HCT116 (cell line): ENCODE measurements around the gene TUBB4B. TPM values are rescaled to one million over a fixed set of nuclear protein-coding genes. Genes with fewer than 3 reads are reported as not detected.

Experiments
- ATAC-seq: fragments of 200-7000 bp; cut with Tn5 transposase; 2 replicates; pipeline ENCODE4 v1.9.1; 2020; ENCODE audit warnings: mild to moderate bottlenecking, moderate library complexity
- BruUV-seq: library from RNA; stranded (reverse); fragments of 400-500 nt; replicated peaks from 2 replicates; lab custom pipeline; 2021; lab: Mats Ljungman, UMichigan
- CTCF ChIA-PET: fragments of 300-600 bp; sonication (Branson Sonifier 250); formaldehyde crosslinking; loops from one replicate; lab custom pipeline; 2021; ENCODE audit warnings: antibody characterized with exemption; lab: Charles Lee
- POLR2A ChIA-PET: fragments of 300-600, 350-600 bp; sonication (Branson Sonifier 250); formaldehyde crosslinking; loops from one replicate; lab custom pipeline; 2021; ENCODE audit warnings: antibody characterized with exemption; lab: Charles Lee
- RAD21 ChIA-PET, 2 experiments: fragments of 300-600 bp; sonication (Branson Sonifier 250); formaldehyde crosslinking; loops; one replicate each; lab custom pipeline; 2023; ENCODE audit warnings: low total read pairs in 2 of 2; ENCODE audit not compliant: uncharacterized antibody in 2 of 2, unreplicated experiment in 2 of 2, low non-redundant PET in 1 of 2; lab: Charles Lee
- DNase-seq: peaks from one replicate; pipeline ENCODE4 v3.0.0-alpha.2; 2010; ENCODE audit warnings: low read depth, low spot score
- H2AFZ ChIP-seq: fragments of 200-600 bp; shearing (Covaris generic), sonication (generic); 2 replicates; pipeline ENCODE4 v1.6.1; 2017; ENCODE audit warnings: low read depth, mixed run types, mixed read lengths, antibody characterized with exemption, low read length; ENCODE audit not compliant: poor library complexity, severe bottlenecking
- H3K27ac ChIP-seq: 2 replicates; pipeline ENCODE4 v1.5.1; 2012; ENCODE audit warnings: low read depth, low read length
- H3K27me3 ChIP-seq: fragments of 200-600 bp; sonication (generic); 2 replicates; pipeline ENCODE4 v1.6.1; 2016; ENCODE audit warnings: mixed run types, low read length, mixed read lengths; ENCODE audit not compliant: insufficient read depth
- H3K36me3 ChIP-seq, 2 experiments: fragments of 200-500 bp in 1 of 2; fragments of 200-600 bp in 1 of 2; sonication (Bioruptor generic) in 1 of 2; sonication (generic) in 1 of 2; 2 replicates each; pipeline versions ENCODE4 v1.5.1 to v1.6.1; 2014 to 2016; ENCODE audit warnings: low read length in 2 of 2, inconsistent platforms in 1 of 2, mixed read lengths in 1 of 2, mixed run types in 1 of 2; ENCODE audit not compliant: insufficient read depth in 2 of 2, control insufficient read depth in 1 of 2
- H3K4me1 ChIP-seq, 2 experiments: fragments of 200-600 bp in 1 of 2; sonication (generic) in 1 of 2; 2 replicates each; pipeline versions ENCODE4 v1.5.1 to v1.6.1; 2012 to 2017; ENCODE audit warnings: low read length in 2 of 2, inconsistent platforms in 1 of 2, mild to moderate bottlenecking in 1 of 2, mixed read lengths in 1 of 2, mixed run types in 1 of 2, moderate library complexity in 1 of 2; ENCODE audit not compliant: insufficient read depth in 2 of 2, control insufficient read depth in 1 of 2
- H3K4me2 ChIP-seq: fragments of 200-600 bp; sonication (generic); 2 replicates; pipeline ENCODE4 v1.6.1; 2017; ENCODE audit warnings: mixed run types, low read length, mixed read lengths
- H3K4me3 ChIP-seq, 2 experiments: fragments of 200-600 bp in 1 of 2; sonication (generic) in 1 of 2; replicated peaks in 1 of 2; 2 replicates each; pipeline ENCODE4 v1.5.1; 2011 to 2016; ENCODE audit warnings: low read length in 2 of 2, control low read depth in 1 of 2, low read depth in 1 of 2, mild to moderate bottlenecking in 1 of 2, mixed read lengths in 1 of 2, mixed run types in 1 of 2
- H3K79me2 ChIP-seq: fragments of 200-600 bp; sonication (generic); 2 replicates; pipeline ENCODE4 v1.6.1; 2017; ENCODE audit warnings: mild to moderate bottlenecking, mixed run types, low read length, moderate library complexity, mixed read lengths; ENCODE audit not compliant: insufficient read depth
- H3K9ac ChIP-seq: fragments of 200-600 bp; sonication (generic); 2 replicates; pipeline ENCODE4 v1.6.1; 2016; ENCODE audit warnings: low read length, mixed read lengths
- H3K9me2 ChIP-seq: fragments of 200-600 bp; sonication (generic), shearing (Covaris generic); 2 replicates; pipeline ENCODE4 v1.6.1; 2017; ENCODE audit warnings: mixed run types, mild to moderate bottlenecking, moderate library complexity; ENCODE audit not compliant: insufficient read depth
- H3K9me3 ChIP-seq, 2 experiments: fragments of 200-500 bp in 1 of 2; fragments of 200-600 bp in 1 of 2; sonication (Bioruptor generic) in 1 of 2; sonication (generic) in 1 of 2; 2 replicates each; pipeline ENCODE4 v1.6.1; 2014 to 2017; ENCODE audit warnings: low read length in 2 of 2, mixed read lengths in 2 of 2, inconsistent platforms in 1 of 2, low read depth in 1 of 2, mild to moderate bottlenecking in 1 of 2, mixed run types in 1 of 2, moderate library complexity in 1 of 2; ENCODE audit not compliant: control insufficient read depth in 1 of 2, insufficient read depth in 1 of 2
- H4K20me1 ChIP-seq: fragments of 200-600 bp; sonication (generic), shearing (Covaris generic); 2 replicates; pipeline ENCODE4 v1.6.1; 2017; ENCODE audit warnings: mixed run types, mild to moderate bottlenecking, moderate library complexity; ENCODE audit not compliant: insufficient read depth
- ATF3 ChIP-seq: IDR thresholded peaks from 2 replicates; pipeline ENCODE4 v1.6.1; 2012
- CTCF ChIP-seq, 3 experiments: fragments of 200-600 bp in 1 of 3; sonication (generic) in 1 of 3; IDR thresholded peaks in 2 of 3; conservative IDR thresholded peaks in 1 of 3; 2 replicates each; pipeline ENCODE4 v1.5.1; 2012 to 2017; ENCODE audit warnings: low read depth in 2 of 3, low read length in 2 of 3, antibody characterized with exemption in 1 of 3, borderline replicate concordance in 1 of 3, control low read depth in 1 of 3, mild to moderate bottlenecking in 1 of 3, mixed read lengths in 1 of 3, mixed run types in 1 of 3, moderate library complexity in 1 of 3; ENCODE audit not compliant: insufficient read depth in 1 of 3
- ELF1 ChIP-seq: IDR thresholded peaks from 2 replicates; pipeline ENCODE4 v1.6.1; 2012; ENCODE audit warnings: low read depth, borderline replicate concordance
- JUND ChIP-seq: IDR thresholded peaks from 2 replicates; pipeline ENCODE4 v1.6.1; 2012
- POLR2A ChIP-seq: IDR thresholded peaks from 2 replicates; pipeline ENCODE4 v1.7.0; 2011; ENCODE audit warnings: borderline replicate concordance; ENCODE audit not compliant: insufficient read depth, insufficient read length; ENCODE audit errors: extremely low read depth
- POLR2AphosphoS5 ChIP-seq: IDR thresholded peaks from 2 replicates; pipeline ENCODE4 v1.6.1; 2011; ENCODE audit warnings: mild to moderate bottlenecking, low read depth, low read length, moderate library complexity
- RAD21 ChIP-seq: IDR thresholded peaks from 2 replicates; pipeline ENCODE4 v1.6.1; 2012; ENCODE audit warnings: low read depth, mild to moderate bottlenecking
- SIN3A ChIP-seq: IDR thresholded peaks from 2 replicates; pipeline ENCODE4 v1.6.1; 2012; ENCODE audit warnings: low read depth
- TCF7L2 ChIP-seq: IDR thresholded peaks from 2 replicates; pipeline ENCODE4 v1.7.0; 2011; ENCODE audit warnings: borderline replicate concordance, inconsistent platforms; ENCODE audit not compliant: insufficient read depth, insufficient read length; ENCODE audit errors: extremely low read depth
- YY1 ChIP-seq: IDR thresholded peaks from 2 replicates; pipeline ENCODE4 v1.6.1; 2011; ENCODE audit warnings: low read length, low read depth, moderate library complexity, mild to moderate bottlenecking; ENCODE audit not compliant: insufficient replicate concordance; ENCODE audit errors: extremely low read depth
- ZFX ChIP-seq: fragments of 450-650 bp; IDR thresholded peaks from 2 replicates; pipeline ENCODE4 v1.6.1; 2017
- intact Hi-C: fragments of 100-400 bp; cut with micrococcal nuclease; formaldehyde crosslinking; loops from 2 replicates; pipeline ENCODE4 v1.10.0; 2022
- total RNA-seq: library from RNA; stranded (reverse); gene quantifications from one replicate; pipeline ENCODE4 v1.2.1, GENCODE V29; 2021; ENCODE audit not compliant: unreplicated experiment

The TUBB4B gene
- total RNA-seq, 1 experiment from 2014 or later, result 502 TPM

GRCh38 chr9:137222190-137223077 lies 18.7 kb upstream of the TUBB4B start, which contains the start of gene RNF208:
Gene RNF208 (minus strand): TSS chr9:137222240. CDS start chr9:137221212, 1,028 bp downstream.
- H3K4me2 ChIP-seq, result peak within 1 kb of the TSS; percentile 99
- H3K79me2 ChIP-seq, result no peaks in the 10 kb centered on the region
- no peaks in the 10 kb centered on the region for H3K9me3 ChIP-seq
- peaks cover 52 to 80% of the 10 kb centered on the region in 2 experiments for H3K4me1 ChIP-seq
- peak within 1 kb of the TSS; percentile 97 for H3K9ac ChIP-seq
- ChIA-PET CTCF (interaction anchor here (1.0 to 3.2 kb wide), 8 partner anchors 8 to 176 kb away, joined by 3 to 16 read pairs (median 8); partner anchors contain the start of genes NELFB, NPDC1 and SAPCD2), POLR2A (interaction anchor here (0.5 to 1.6 kb wide), 8 partner anchors 14 to 136 kb away, joined by 3 to 19 read pairs (median 4); partner anchors contain the start of genes MAN1B1, NDOR1, SSNA1 and TMEM203), RAD21 (interaction anchor here in 1 of 2 experiments (0.5 kb wide), 1 partner anchor 32 kb away, joined by 5 read pairs; no protein-coding TSS in a partner anchor)
- ATAC-seq (peak; percentile 2), DNase-seq (no peak)
- H3K27ac ChIP-seq, result peak within 1 kb of the TSS; percentile 98
- H4K20me1 ChIP-seq, result no peaks in the 10 kb centered on the region
- no peaks in the 10 kb centered on the region for H3K9me2 ChIP-seq
- H3K36me3 ChIP-seq, result no peaks in the 10 kb centered on the region
- intact Hi-C loops, result loop anchor here (2.0 to 10.0 kb wide), 3 partner anchors 18 to 438 kb away; partner anchors contain the start of genes NDOR1 and TMEM203
- no peaks in the 10 kb centered on the region for H3K27me3 ChIP-seq
- H2AFZ ChIP-seq, result no peak within 1 kb of the TSS
- TF ChIP-seq ZFX (peak; percentile 67), ELF1 (no peak)
- H3K4me3 ChIP-seq, result peak within 1 kb of the TSS; percentile 82 to 99
- TSS peak; percentile 47 for BruUV-seq

- ATAC-seq, result peak; percentile 69
- intact Hi-C loops, result loop anchor here (2.0 to 10.0 kb wide), 3 partner anchors 19 to 439 kb away; partner anchors contain the start of genes NDOR1 and TMEM203
- RAD21 ChIA-PET, result interaction anchor here (0.5 to 0.6 kb wide), 4 partner anchors 33 to 78 kb away, joined by 3 to 5 read pairs (median 3); no protein-coding TSS in a partner anchor
- no peak overlapping the region for H2AFZ ChIP-seq
- H3K9me3 ChIP-seq, result no peaks in the 10 kb centered on the region
- no TSS peak for BruUV-seq
- H3K4me2 ChIP-seq, result peak overlapping the region; percentile 99
- CTCF ChIA-PET, result interaction anchor here (1.0 to 3.2 kb wide), 8 partner anchors 9 to 177 kb away, joined by 3 to 16 read pairs (median 8); partner anchors contain the start of genes NELFB, NPDC1 and SAPCD2
- peak overlapping the region; percentile 97 for H3K9ac ChIP-seq
- no peaks in the 10 kb centered on the region for H3K27me3 ChIP-seq
- no peaks in the 10 kb centered on the region for H3K79me2 ChIP-seq
- POLR2A ChIA-PET, result interaction anchor here (0.5 to 1.6 kb wide), 13 partner anchors 9 to 222 kb away, joined by 3 to 19 read pairs (median 4); partner anchors contain the start of genes MAN1B1, NDOR1, SSNA1 and TMEM203
- no peaks in the 10 kb centered on the region for H3K36me3 ChIP-seq
- H3K4me3 ChIP-seq, result peak overlapping the region; percentile 82 to 99
- H3K4me1 ChIP-seq, result peaks cover 48 to 79% of the 10 kb centered on the region in 2 experiments
- no peaks in the 10 kb centered on the region for H3K9me2 ChIP-seq
- H3K27ac ChIP-seq, result peak overlapping the region; percentile 98
- TF ChIP-seq YY1, result peak; percentile 83
- peak; percentile 89 for TF ChIP-seq POLR2AphosphoS5
- no peak for TF ChIP-seq RAD21
- TF ChIP-seq ATF3, result no peak
- TF ChIP-seq POLR2A, result peak; percentile 58
- no peak for TF ChIP-seq SIN3A
- no peak for TF ChIP-seq JUND
- TF ChIP-seq TCF7L2, result no peak
- TF ChIP-seq CTCF (IDR thresholded peaks at IDR 0.05 in 2 of 3, conservative IDR thresholded peaks at IDR 0.05 in 1 of 3; ENCODE audit: borderline replicate concordance in 1 of 3, insufficient read depth in 1 of 3, low read depth in 2 of 3, low read length in 2 of 3), result no peak
- peak; percentile 24 for TF ChIP-seq ZFX
- TF ChIP-seq, all 23 proteins: peak for 4
- H4K20me1 ChIP-seq, result no peaks in the 10 kb centered on the region
- peak; percentile 97 for DNase-seq
Observed at GRCh38 chr9:137223078-137223970, 17.8 kb upstream of the TUBB4B start.
